ENCODE results near the gene ANAPC5.

The ANAPC5 gene

DNA sequence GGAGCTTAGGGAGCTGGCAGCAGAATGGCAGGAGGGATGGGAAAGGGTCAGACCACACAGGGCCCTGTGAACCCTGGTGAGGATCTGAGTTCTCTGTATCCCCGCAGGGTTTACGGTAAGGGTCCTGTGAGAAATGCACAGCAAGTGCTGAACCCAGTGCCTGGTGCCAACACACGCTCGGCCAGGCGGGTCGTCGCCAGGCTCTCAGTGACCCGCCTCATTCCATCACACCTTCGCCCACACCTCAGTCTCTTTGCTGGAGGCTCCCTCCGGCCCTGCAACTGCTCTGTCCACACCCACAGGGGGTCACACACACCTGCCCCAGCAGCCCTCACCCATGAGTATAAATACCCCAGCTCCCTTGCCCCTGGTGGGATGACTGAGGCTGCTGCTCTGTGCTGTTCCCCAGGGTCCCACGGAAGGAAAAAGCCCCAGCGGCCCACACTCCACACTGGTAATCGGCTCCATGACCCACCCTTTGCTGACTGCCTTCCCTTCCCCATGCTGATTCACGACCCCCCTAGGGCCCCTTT, 78.8 kb downstream of the ANAPC5 start:
- TF ChIP-seq ZFX (IDR thresholded peaks at IDR 0.05; ENCODE audit: borderline replicate concordance) = no peak
- TF ChIP-seq, protein P1, sequence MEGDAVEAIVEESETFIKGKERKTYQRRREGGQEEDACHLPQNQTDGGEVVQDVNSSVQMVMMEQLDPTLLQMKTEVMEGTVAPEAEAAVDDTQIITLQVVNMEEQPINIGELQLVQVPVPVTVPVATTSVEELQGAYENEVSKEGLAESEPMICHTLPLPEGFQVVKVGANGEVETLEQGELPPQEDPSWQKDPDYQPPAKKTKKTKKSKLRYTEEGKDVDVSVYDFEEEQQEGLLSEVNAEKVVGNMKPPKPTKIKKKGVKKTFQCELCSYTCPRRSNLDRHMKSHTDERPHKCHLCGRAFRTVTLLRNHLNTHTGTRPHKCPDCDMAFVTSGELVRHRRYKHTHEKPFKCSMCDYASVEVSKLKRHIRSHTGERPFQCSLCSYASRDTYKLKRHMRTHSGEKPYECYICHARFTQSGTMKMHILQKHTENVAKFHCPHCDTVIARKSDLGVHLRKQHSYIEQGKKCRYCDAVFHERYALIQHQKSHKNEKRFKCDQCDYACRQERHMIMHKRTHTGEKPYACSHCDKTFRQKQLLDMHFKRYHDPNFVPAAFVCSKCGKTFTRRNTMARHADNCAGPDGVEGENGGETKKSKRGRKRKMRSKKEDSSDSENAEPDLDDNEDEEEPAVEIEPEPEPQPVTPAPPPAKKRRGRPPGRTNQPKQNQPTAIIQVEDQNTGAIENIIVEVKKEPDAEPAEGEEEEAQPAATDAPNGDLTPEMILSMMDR (IDR thresholded peaks at IDR 0.05) = no peak
- no peak overlapping the region for H3K27ac ChIP-seq

DNA sequence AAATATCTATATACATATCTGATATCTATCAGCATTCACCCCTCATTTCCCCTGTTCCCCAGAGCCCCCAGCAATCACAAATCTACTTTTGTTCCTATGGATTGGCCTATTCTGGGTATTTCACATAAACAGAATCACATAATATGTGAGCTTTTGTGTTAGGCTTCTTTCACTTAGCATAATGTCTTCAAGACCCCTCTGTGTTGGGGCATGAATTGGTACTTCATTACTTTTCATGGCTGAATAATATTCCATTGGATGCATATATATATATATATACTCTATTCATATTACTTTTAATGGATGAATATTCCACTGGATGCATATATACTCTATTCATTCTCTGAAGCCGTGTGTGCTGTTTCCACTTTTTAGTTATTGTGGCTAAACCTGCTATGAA, 84.4 kb downstream of the ANAPC5 start:
- no peak for TF ChIP-seq ZFX (IDR thresholded peaks at IDR 0.05; ENCODE audit: borderline replicate concordance)
- TF ChIP-seq, protein P1 (IDR thresholded peaks at IDR 0.05) = no peak
- H3K27ac ChIP-seq = no peak overlapping the region

DNA sequence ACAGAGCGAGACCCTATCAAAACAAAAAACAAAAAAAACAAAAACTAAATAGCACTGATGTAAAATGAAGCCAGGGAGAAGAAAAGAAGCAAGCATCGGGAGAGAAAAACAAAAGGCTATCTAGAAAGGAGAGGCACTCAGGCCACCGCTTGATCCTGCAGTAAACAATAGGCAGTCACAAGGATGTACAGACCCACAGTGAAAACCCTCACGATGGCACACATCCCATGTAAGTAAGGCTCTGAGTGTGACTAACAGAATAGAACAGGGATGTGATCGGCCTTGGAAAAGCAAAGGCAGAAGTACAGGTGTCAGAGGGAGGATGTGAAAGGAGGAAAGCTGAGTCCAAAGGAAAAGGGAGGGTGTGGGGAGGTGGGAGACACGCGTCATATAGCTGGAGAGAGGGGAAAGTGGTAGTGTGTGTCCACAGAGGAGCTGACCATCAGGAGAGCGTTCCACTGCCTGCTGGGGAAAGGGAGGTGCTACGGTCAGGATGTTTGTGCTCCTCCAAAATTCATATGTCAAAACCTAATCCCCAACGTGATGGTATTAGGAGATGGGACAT, 87.2 kb downstream of the ANAPC5 start:
- TF ChIP-seq, protein P1 (IDR thresholded peaks at IDR 0.05) = no peak
- TF ChIP-seq ZFX (IDR thresholded peaks at IDR 0.05; ENCODE audit: borderline replicate concordance) = no peak

DNA sequence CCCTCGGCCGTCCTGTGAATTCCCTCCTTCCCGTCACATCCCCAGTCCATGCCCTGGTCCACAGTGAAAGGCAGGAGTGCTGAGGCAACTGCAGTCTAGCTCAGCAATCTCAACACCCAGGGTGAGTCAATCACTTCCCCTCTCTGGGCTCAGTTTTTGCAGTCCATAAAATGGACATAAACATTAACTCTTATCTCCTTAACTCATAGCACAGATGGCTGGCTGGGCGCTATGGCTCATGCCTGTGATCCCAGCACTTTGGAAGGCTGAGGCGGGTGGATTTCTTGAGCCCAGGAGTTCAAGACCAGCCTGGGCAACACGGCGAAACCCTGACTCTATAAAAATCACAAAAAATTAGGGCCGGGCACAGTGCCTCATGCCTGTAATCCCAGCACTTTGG, 88.1 kb downstream of the ANAPC5 start:
- H3K27ac ChIP-seq = no peak overlapping the region
- TF ChIP-seq, protein P1 (IDR thresholded peaks at IDR 0.05) = no peak
- no peak for TF ChIP-seq ZFX (IDR thresholded peaks at IDR 0.05; ENCODE audit: borderline replicate concordance)

More for the DNA sequence above, 87.2 kb downstream of the ANAPC5 start:
- no peak overlapping the region for H3K27ac ChIP-seq

DNA sequence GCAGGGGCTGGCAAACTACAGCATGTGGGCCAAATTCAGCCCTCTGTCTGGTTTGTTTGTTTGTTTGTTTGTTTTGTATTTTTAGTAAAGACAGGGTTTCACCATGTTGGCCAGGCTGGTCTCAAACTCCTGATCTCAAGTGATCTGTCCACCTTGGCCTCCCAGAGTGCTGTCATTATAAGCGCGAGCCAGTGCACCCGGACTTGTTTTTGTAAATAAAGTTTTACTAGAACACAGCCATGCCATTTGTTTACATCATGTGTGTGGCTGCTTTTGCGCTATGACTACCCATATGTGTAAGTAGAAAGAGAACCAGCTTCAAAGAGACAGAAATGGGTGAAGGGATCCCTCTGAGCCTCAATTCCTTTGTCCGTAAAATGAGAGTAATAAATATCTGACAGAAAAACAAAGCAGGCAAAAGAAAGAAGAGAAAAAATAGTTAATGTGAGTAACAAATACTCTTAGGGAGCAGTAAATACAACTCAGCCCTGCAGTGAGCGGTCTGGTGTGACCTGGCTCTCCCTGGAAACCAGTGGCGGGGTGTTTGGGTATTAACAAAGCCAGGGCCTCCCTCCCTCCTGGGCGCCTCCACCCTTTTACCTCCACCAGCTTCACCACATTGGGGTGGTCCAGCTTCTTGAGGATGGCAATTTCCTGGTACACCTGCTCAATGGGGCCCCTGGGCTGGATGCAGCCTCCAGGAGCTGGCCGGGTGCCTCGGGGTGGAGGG, 88.8 kb downstream of the ANAPC5 start:
- H3K27ac ChIP-seq = no peak overlapping the region
- TF ChIP-seq ZFX (IDR thresholded peaks at IDR 0.05; ENCODE audit: borderline replicate concordance) = no peak
- TF ChIP-seq, protein P1 (IDR thresholded peaks at IDR 0.05) = no peak

DNA sequence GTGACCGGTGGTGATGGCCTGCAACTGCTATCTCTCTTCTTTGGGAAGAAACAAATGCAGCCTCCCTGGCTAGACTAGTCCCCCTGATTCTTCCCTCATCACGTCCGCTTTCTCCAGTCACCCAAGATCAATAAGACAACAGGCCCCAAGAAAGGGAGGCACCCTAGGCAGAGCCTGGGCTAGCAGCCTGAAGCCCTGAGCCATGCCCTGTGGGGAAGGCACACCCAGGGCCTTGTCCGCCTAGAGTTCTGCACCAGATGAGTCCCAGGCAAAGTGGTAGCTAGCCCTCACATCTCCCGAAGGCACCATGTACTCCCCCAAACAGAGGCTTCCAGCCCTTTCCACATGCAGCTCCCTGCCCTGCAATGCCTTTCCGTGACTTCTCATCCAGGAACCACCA, 90.8 kb downstream of the ANAPC5 start:
- H3K27ac ChIP-seq = no peak overlapping the region
- TF ChIP-seq, protein P1 (IDR thresholded peaks at IDR 0.05) = no peak
- TF ChIP-seq ZFX (IDR thresholded peaks at IDR 0.05; ENCODE audit: borderline replicate concordance) = no peak

DNA sequence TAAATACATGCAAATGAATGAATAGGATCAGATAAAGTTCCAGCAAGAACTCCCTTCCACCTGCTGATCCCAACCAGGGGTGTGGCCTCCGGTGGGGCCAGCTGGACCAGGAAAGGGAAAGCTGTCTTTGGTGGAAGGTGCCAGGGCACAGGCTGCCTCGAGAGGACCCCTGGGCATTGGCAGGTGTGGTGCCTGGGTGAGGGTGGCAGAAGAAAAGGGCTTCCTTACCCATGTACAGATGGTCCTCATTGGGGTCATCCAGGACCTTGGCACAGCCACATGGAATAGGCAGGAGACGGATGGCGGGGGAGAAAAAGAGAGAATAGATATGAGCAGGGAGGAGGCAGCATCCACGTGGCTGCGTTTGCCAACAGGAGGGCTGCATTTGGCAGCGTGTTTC, 92.1 kb downstream of the ANAPC5 start:
- H3K27ac ChIP-seq = no peak overlapping the region
- no peak for TF ChIP-seq ZFX (IDR thresholded peaks at IDR 0.05; ENCODE audit: borderline replicate concordance)
- TF ChIP-seq, protein P1 (IDR thresholded peaks at IDR 0.05) = no peak
